Neural cell (in vitro differentiated cells): ENCODE data around the gene CPSF4L.

Experiments
- EP300 ChIP-seq: fragments of 450-650 bp; conservative IDR thresholded peaks from 2 replicates; pipeline ENCODE4 v1.6.1; 2014; ENCODE audit warnings: antibody characterized with exemption, mild to moderate bottlenecking, moderate library complexity; ENCODE audit not compliant: poor library complexity, severe bottlenecking
- TF ChIP-seq, protein P1 (sequence below): fragments of 450-650 bp; IDR thresholded peaks from 2 replicates; pipeline ENCODE4 v1.5.1; 2014; ENCODE audit warnings: antibody characterized with exemption, mild to moderate bottlenecking, moderate library complexity; ENCODE audit not compliant: poor library complexity, severe bottlenecking

- no peak for TF ChIP-seq EP300
- TF ChIP-seq, protein P1, sequence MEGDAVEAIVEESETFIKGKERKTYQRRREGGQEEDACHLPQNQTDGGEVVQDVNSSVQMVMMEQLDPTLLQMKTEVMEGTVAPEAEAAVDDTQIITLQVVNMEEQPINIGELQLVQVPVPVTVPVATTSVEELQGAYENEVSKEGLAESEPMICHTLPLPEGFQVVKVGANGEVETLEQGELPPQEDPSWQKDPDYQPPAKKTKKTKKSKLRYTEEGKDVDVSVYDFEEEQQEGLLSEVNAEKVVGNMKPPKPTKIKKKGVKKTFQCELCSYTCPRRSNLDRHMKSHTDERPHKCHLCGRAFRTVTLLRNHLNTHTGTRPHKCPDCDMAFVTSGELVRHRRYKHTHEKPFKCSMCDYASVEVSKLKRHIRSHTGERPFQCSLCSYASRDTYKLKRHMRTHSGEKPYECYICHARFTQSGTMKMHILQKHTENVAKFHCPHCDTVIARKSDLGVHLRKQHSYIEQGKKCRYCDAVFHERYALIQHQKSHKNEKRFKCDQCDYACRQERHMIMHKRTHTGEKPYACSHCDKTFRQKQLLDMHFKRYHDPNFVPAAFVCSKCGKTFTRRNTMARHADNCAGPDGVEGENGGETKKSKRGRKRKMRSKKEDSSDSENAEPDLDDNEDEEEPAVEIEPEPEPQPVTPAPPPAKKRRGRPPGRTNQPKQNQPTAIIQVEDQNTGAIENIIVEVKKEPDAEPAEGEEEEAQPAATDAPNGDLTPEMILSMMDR: no peak
Observed at GRCh38 chr17:73290399-73291259, 28.9 kb upstream of the CPSF4L start.
